ENCODE measurements around the gene FLNB. TPM values are rescaled to one million over a fixed set of nuclear protein-coding genes. Genes with fewer than 3 reads are reported as not detected.

The FLNB gene
- total RNA-seq, 1 experiment from 2014 or later = 83.4 TPM

- peaks cover 6% of the 10 kb centered on the region; the same call in 1 of the 2 replicates for H3K4me1 ChIP-seq (ENCODE audit: insufficient read depth, low read length)
- Mint-ChIP-seq H3K4me1 (peaks cover 8 to 16% of the 10 kb centered on the region in 2 experiments), H3K36me3 (ENCODE audit: insufficient read depth in 1 of 3, low read depth in 3 of 3) (no peaks in the 10 kb centered on the region; a peak in 1 of 7 replicates), H3K4me3 (no peak overlapping the region), H3K27me3 (ENCODE audit: low read depth) (no peaks in the 10 kb centered on the region), H3K27ac (no peak overlapping the region; a peak in 1 of 7 replicates), H3K9me3 (no peaks in the 10 kb centered on the region)
- H4K5ac ChIP-seq (ENCODE audit: insufficient read length, low read depth, low read length) = no peak overlapping the region
- H2BK5ac ChIP-seq (ENCODE audit: insufficient read length, low read length) = no peak overlapping the region
- H4K8ac ChIP-seq (replicated peaks; ENCODE audit: insufficient read length, low read depth, low read length) = no peak overlapping the region
- H2AFZ ChIP-seq (ENCODE audit: low read length) = no peak overlapping the region
- H3K27ac ChIP-seq (ENCODE audit: insufficient read length, low read depth, low read length) = no peak overlapping the region
- 0 out of 2 replicates have a peak overlapping the region, but pooled peaks have one; percentile 1 for H3K14ac ChIP-seq (ENCODE audit: insufficient read depth, low read length)
- H3K79me1 ChIP-seq (ENCODE audit: insufficient read depth, low read depth, low read length, poor library complexity, severe bottlenecking) = no peaks in the 10 kb centered on the region
- H2BK20ac ChIP-seq (ENCODE audit: low read depth, low read length, poor library complexity, severe bottlenecking) = no peak overlapping the region
- H3K79me2 ChIP-seq (ENCODE audit: insufficient read depth, low read length) = no peaks in the 10 kb centered on the region
- no peak overlapping the region for H3K4ac ChIP-seq (ENCODE audit: low read depth, low read length)
- no peak for TF ChIP-seq CTCF (conservative IDR thresholded peaks at IDR 0.05)
- no CpG with 5 or more reads among the region's 13 CpGs for WGBS (ENCODE audit: extremely low coverage, insufficient read length, low lambda C conversion rate)
- no peak overlapping the region for H3K4me2 ChIP-seq (ENCODE audit: insufficient read depth, insufficient read length, low read length)
- no peak overlapping the region for H3T11ph ChIP-seq (ENCODE audit: low read length)
- H2BK12ac ChIP-seq (ENCODE audit: insufficient read length, low read depth, low read length) = peak overlapping the region; percentile 55
- peak overlapping the region; percentile 19 for H3K18ac ChIP-seq (ENCODE audit: insufficient read length, low read depth, low read length)
- no peak overlapping the region for H2AK5ac ChIP-seq (ENCODE audit: insufficient read length, low read length)
- no peaks in the 10 kb centered on the region for H3K9me3 ChIP-seq (ENCODE audit: control insufficient read depth, low read depth, low read length)
- no peak overlapping the region for H2BK15ac ChIP-seq (ENCODE audit: low read depth, low read length)
- no peak overlapping the region for H3K9ac ChIP-seq (ENCODE audit: extremely low read depth, insufficient read length, low read length)
- H4K20me1 ChIP-seq (ENCODE audit: control insufficient read depth, insufficient read depth, insufficient read length) = no peaks in the 10 kb centered on the region
- H3K23me2 ChIP-seq (ENCODE audit: insufficient read length, low read depth, low read length, poor library complexity, severe bottlenecking) = no peaks in the 10 kb centered on the region
- no peaks in the 10 kb centered on the region for H3K27me3 ChIP-seq (ENCODE audit: insufficient read depth, low read length)
- no peak overlapping the region for H3K56ac ChIP-seq (ENCODE audit: insufficient read length, low read depth, low read length)
- no peak overlapping the region for H4K91ac ChIP-seq (ENCODE audit: insufficient read length, low read depth, low read length)
- H3K23ac ChIP-seq (ENCODE audit: insufficient read length, low read depth, low read length) = no peak overlapping the region
- no peak for DNase-seq
- no peak overlapping the region for H2BK120ac ChIP-seq (ENCODE audit: low read depth, low read length, poor library complexity, severe bottlenecking)
These were observed 49.4 kb upstream of the FLNB start for GRCh38 chr3:57958642-57959422.

Measured in H9 (cell line).